PFSK-1 (cell line): ENCODE measurements around the gene SLC25A24.

Experiments used
- POLR2AphosphoS5 ChIP-seq: IDR thresholded peaks from 2 replicates; pipeline ENCODE4 v1.6.1; 2012; ENCODE audit warnings: low read depth, mild to moderate bottlenecking, control low read depth, low read length, moderate library complexity
- SIN3A ChIP-seq: IDR thresholded peaks from 2 replicates; pipeline ENCODE4 v1.6.1; 2012; ENCODE audit warnings: mild to moderate bottlenecking, low read length, moderate library complexity, borderline replicate concordance; ENCODE audit not compliant: insufficient read depth
- TF ChIP-seq, protein P1 (sequence below), 2 experiments: IDR thresholded peaks; 2 replicates each; pipeline versions ENCODE4 v1.6.1 to v1.8.0; 2011 to 2012; ENCODE audit warnings: low read depth in 2 of 2, low read length in 2 of 2, control low read depth in 1 of 2, inconsistent platforms in 1 of 2, mild to moderate bottlenecking in 1 of 2, moderate library complexity in 1 of 2; ENCODE audit not compliant: insufficient read depth in 1 of 2

DNA sequence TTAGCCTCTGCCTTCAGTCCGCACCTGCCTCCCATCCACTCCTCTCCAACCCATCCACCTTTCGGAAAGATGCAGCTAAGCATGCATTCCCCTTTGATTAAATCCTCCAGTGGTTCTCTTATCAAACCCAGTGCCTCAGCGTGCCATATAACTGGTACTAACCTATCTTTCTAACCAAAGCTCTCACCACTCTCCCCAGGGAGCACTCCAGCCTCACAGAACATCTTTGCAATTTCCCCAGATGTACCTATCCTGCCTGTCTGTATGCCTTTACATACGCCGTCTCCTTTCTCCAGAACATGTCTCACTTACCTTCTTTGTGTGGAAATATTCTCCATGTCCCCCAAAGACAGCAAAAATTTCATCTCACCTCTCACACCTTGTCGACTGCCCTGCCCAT lies 80.0 kb downstream of the SLC25A24 start:
- no peak for TF ChIP-seq POLR2AphosphoS5
- TF ChIP-seq, protein P1, sequence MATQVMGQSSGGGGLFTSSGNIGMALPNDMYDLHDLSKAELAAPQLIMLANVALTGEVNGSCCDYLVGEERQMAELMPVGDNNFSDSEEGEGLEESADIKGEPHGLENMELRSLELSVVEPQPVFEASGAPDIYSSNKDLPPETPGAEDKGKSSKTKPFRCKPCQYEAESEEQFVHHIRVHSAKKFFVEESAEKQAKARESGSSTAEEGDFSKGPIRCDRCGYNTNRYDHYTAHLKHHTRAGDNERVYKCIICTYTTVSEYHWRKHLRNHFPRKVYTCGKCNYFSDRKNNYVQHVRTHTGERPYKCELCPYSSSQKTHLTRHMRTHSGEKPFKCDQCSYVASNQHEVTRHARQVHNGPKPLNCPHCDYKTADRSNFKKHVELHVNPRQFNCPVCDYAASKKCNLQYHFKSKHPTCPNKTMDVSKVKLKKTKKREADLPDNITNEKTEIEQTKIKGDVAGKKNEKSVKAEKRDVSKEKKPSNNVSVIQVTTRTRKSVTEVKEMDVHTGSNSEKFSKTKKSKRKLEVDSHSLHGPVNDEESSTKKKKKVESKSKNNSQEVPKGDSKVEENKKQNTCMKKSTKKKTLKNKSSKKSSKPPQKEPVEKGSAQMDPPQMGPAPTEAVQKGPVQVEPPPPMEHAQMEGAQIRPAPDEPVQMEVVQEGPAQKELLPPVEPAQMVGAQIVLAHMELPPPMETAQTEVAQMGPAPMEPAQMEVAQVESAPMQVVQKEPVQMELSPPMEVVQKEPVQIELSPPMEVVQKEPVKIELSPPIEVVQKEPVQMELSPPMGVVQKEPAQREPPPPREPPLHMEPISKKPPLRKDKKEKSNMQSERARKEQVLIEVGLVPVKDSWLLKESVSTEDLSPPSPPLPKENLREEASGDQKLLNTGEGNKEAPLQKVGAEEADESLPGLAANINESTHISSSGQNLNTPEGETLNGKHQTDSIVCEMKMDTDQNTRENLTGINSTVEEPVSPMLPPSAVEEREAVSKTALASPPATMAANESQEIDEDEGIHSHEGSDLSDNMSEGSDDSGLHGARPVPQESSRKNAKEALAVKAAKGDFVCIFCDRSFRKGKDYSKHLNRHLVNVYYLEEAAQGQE (IDR thresholded peaks at IDR 0.05; ENCODE audit: insufficient read depth in 1 of 2, low read depth in 2 of 2, low read length in 2 of 2) = no peak
- no peak for TF ChIP-seq SIN3A
